Brain microvascular endothelial cell (primary cell): ENCODE results near the gene PLA2G4B.

ENCODE experiments used
- DNase-seq: peaks from one replicate; pipeline ENCODE4 v3.0.0-alpha.2; 2020
- H3K27ac ChIP-seq: fragments of 250-450 bp; sonication (Bioruptor Pico); 2 replicates; pipeline ENCODE4 v1.5.1; 2020; ENCODE audit warnings: mild to moderate bottlenecking, moderate library complexity
- H3K27me3 ChIP-seq: fragments of 250-450 bp; sonication (Bioruptor Pico); replicated peaks from 2 replicates; pipeline ENCODE4 v1.5.1; 2020; ENCODE audit warnings: mild to moderate bottlenecking
- H3K36me3 ChIP-seq: fragments of 250-450 bp; sonication (Bioruptor Pico); replicated peaks from 2 replicates; pipeline ENCODE4 v1.5.1; 2020; ENCODE audit warnings: mild to moderate bottlenecking
- H3K4me3 ChIP-seq: 2 replicates; pipeline ENCODE4 v1.5.1; 2011; ENCODE audit warnings: low read depth, mild to moderate bottlenecking, control low read depth, low read length, moderate library complexity
- CTCF ChIP-seq: IDR thresholded peaks from 2 replicates; pipeline ENCODE4 v1.5.1; 2011; ENCODE audit warnings: low read depth, mild to moderate bottlenecking, moderate library complexity, low read length, control low read depth, inconsistent platforms; ENCODE audit errors: missing control alignments
- in situ Hi-C: cut with HindIII; loops from 2 replicates; pipeline ENCODE4 v1.10.0; 2017; ENCODE audit warnings: low sequenced_read_pairs, low pct_ligation_motif_present

Gene PLA2G4B

GRCh38 chr15:41881550-41881919, 42.9 kb downstream of the PLA2G4B start:
- Histone ChIP-seq H3K27me3 (no peaks in the 10 kb centered on the region), H3K27ac (no peak overlapping the region), H3K36me3 (no peaks in the 10 kb centered on the region), H3K4me3 (no peak overlapping the region)
- in situ Hi-C loops = no loop called here
- TF ChIP-seq CTCF = no peak
- DNase-seq = no peak

DNA sequence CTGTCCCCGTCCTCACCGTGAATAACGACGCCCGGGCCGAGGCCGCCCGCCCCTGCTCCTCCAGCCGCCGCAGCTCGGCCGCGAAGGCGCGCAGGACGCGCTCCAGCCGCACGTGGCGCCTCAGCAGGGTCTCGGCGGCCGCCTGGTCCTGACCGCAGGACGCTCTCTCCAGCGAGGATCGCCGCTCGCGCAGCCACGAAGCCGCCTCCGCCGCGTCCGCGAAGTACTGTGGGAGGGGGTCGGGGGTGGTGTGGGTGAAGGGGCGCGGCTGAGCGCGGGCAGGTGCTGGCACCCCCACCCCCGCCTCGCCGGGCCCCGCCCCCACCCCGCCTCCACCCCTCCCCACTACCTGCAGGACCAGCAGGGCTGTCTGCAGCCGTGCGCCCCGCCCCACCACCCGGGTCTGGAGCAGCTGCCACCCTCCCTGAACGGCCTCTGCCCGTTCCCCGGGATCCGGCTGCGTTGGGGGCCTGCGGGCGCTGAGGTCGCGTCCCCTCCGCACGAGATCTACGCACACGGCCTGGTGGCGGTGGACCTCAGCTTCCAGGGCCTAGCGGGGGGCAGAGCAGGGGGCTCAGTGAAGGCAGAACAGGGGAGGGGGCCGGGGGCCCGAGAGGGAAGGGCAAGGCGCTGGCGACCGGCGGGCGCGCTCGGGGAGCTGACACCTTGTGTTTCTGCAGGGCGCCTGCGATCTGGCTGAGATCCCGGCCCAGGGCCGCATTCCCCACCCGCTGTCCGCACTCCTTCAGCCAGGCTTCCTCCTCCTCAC, 43.5 kb downstream of the PLA2G4B start:
- peak overlapping the region; percentile 3 for H3K4me3 ChIP-seq
- in situ Hi-C loops = no loop called here

DNA sequence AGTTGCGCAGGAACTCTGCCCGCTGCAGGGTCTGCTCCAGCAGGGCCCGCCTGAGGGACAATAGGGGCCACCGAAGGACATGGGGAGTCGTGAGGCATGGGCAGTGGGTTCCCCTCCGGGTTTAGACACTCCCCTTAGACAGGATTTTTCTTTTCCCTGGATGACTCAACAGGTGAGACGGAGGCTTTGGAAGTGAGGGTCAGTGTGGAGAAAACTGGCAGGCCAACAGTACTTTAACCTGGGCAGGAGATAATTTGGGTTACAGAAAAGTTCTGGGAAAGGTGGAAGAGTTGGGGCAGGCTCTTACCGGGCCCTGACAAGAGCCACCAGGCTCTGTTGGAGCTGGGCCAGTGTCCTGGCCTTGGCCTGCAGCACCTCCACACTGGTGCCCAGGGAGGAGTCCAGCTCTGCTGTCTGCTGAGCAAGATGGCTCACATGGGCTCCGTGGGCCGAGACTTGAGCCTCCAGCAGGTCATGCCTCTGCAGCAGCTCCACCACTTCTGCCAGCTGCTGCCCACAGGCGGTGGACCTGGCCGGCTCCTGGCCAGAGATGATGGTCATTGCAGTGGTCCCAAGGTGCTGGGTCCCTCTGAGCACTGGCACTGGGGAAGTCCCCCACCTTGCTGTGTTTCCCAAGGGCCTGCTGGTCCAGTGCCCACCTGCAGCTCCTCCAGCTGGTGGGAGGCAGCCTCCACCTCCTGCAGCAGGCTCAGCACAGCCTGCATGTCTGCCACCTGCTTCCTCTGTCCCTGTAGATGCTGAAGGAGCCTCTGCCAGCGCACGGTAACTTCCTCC, 44.2 kb downstream of the PLA2G4B start:
- Histone ChIP-seq H3K27me3 (no peaks in the 10 kb centered on the region), H3K27ac (no peak overlapping the region), H3K36me3 (no peaks in the 10 kb centered on the region), H3K4me3 (no peak overlapping the region)
- in situ Hi-C loops = no loop called here
- TF ChIP-seq CTCF = no peak
- no peak for DNase-seq

More for the DNA sequence above, 43.5 kb downstream of the PLA2G4B start:
- no peak overlapping the region for H3K27ac ChIP-seq
- no peaks in the 10 kb centered on the region for H3K27me3 ChIP-seq
- H3K36me3 ChIP-seq = no peaks in the 10 kb centered on the region
- no peak for DNase-seq
- TF ChIP-seq CTCF = no peak

GRCh38 chr15:41883484-41883825, 44.8 kb downstream of the PLA2G4B start:
- in situ Hi-C loops = no loop called here
- Histone ChIP-seq H3K27ac (no peak overlapping the region), H3K4me3 (no peak overlapping the region), H3K27me3 (no peaks in the 10 kb centered on the region), H3K36me3 (no peaks in the 10 kb centered on the region)
- no peak for TF ChIP-seq CTCF
- DNase-seq = no peak

DNA sequence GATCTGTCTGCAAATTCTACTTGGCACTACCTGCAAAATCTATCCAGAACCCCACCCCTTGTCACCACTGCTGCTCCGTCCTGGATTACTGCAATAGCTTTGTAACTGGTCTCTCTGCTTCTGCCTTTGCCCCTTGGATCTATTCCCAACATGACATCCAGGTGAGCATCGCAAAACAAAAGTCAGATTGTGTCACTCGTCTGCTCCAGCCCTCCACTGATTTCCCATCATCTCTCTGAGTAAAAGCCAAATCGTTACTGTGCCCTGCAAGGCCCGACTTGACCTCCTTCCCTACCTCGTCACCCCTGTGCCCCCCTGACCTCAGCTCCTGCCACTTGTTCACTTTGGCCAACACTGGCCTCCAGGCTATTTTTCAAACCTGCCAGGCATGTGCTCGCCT, 45.8 kb downstream of the PLA2G4B start:
- DNase-seq = no peak
- no peak for TF ChIP-seq CTCF
- Histone ChIP-seq H3K36me3 (no peaks in the 10 kb centered on the region), H3K4me3 (no peak overlapping the region), H3K27ac (no peak overlapping the region), H3K27me3 (no peaks in the 10 kb centered on the region)
- in situ Hi-C loops = no loop called here
